Measurements from ENCODE around the gene KLK14.

The KLK14 gene

DNA sequence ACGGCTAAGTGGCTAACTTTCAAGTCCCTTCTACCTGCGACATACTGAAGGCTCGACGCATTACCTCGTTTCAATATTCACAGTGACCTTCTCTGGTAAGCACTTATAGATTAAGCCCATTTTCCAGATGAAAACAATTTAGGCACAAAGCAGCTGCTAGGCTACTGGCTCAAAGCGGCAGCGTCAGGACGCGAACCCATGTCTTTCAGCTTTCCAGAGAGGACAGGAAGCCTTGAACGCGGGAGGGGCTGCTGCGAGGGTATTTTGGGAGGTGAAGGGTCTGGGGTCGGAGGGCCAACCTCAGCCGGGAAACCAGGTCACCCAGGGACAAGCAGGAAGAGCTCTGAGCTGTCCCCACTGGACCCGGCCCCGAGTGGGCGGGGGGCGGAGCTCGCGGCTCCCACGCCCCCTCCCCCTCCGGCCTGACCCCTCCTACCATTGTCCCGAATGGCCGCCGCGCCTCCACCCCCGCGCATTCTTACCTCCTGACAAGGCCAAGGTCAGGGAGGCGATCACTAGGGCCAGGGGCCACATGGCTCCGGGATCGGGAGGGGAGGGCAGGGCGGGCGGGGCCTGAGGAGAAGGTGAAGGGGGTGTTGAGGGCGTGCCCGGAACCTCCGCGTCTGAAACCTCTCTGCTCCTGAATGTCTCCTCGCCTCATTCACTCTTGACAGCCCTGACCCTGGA lies 18.0 kb downstream of the KLK14 start, which contains the start of gene KLK13:
Gene KLK13 (minus strand): TSS at position 559 of the 687 bp plus-strand sequence. CDS start 25 bp downstream, at position 534.
- H3K9ac ChIP-seq (ENCODE audit: low read length), result no peak within 1 kb of the TSS
- no peaks in the 10 kb centered on the region for H3K27me3 ChIP-seq (replicated peaks; ENCODE audit: control insufficient read depth, insufficient read depth, low read length)
- H3K4me3 ChIP-seq (ENCODE audit: low read length), result no peak within 1 kb of the TSS
- H3K9me3 ChIP-seq (ENCODE audit: control insufficient read depth, low read length), result peaks cover 3% of the 10 kb centered on the region
- no peaks in the 10 kb centered on the region for H3K36me3 ChIP-seq (ENCODE audit: control insufficient read depth, insufficient read depth, low read length, severe bottlenecking)
- peaks cover 2% of the 10 kb centered on the region for H3K4me1 ChIP-seq (ENCODE audit: control insufficient read depth, insufficient read depth, low read length)
- no peak for DNase-seq (ENCODE audit: low read depth)

- no peaks in the 10 kb centered on the region for H3K27me3 ChIP-seq (replicated peaks; ENCODE audit: control insufficient read depth, insufficient read depth, low read length)
- no peak for DNase-seq (ENCODE audit: low read depth)
- H3K4me1 ChIP-seq (ENCODE audit: control insufficient read depth, insufficient read depth, low read length), result peaks cover 2% of the 10 kb centered on the region
- no peak overlapping the region for H3K4me3 ChIP-seq (ENCODE audit: low read length)
- H3K9me3 ChIP-seq (ENCODE audit: control insufficient read depth, low read length), result no peaks in the 10 kb centered on the region
- no peaks in the 10 kb centered on the region for H3K36me3 ChIP-seq (ENCODE audit: control insufficient read depth, insufficient read depth, low read length, severe bottlenecking)
- no peak overlapping the region for H3K9ac ChIP-seq (ENCODE audit: low read length)
Observed at GRCh38 chr19:51063664-51064063, 19.0 kb downstream of the KLK14 start.

GRCh38 chr19:51060973-51061372 lies 21.7 kb downstream of the KLK14 start:
- H3K9me3 ChIP-seq (ENCODE audit: control insufficient read depth, low read length), result no peaks in the 10 kb centered on the region
- no peak overlapping the region for H3K4me3 ChIP-seq (ENCODE audit: low read length)
- H3K36me3 ChIP-seq (ENCODE audit: control insufficient read depth, insufficient read depth, low read length, severe bottlenecking), result no peaks in the 10 kb centered on the region
- H3K4me1 ChIP-seq (ENCODE audit: control insufficient read depth, insufficient read depth, low read length), result peaks cover 2% of the 10 kb centered on the region
- DNase-seq (ENCODE audit: low read depth), result no peak
- no peak overlapping the region for H3K9ac ChIP-seq (ENCODE audit: low read length)
- H3K27me3 ChIP-seq (replicated peaks; ENCODE audit: control insufficient read depth, insufficient read depth, low read length), result no peaks in the 10 kb centered on the region

DNA sequence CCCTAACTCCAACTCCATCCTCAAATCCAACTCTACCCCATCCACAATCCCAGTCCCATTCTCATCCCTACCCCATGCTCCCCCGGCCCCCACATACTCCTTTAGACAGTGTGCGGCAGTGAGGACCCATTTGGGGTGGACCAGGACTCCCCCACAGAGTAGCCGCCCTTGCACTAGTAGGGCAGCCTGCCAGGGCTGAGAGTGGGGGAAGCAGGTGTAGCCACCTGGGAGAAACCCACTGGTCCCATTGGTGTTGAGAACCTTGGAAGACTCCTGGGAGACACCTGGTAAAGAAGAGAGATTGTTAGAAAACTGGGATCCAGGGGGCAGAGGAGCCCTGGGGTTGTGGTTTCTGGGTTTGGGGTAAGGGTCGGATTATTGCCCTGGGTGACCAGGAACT lies 22.4 kb downstream of the KLK14 start:
- Histone ChIP-seq H3K4me1 (ENCODE audit: control insufficient read depth, insufficient read depth, low read length) (peaks cover 2% of the 10 kb centered on the region), H3K4me3 (ENCODE audit: low read length) (no peak overlapping the region), H3K36me3 (ENCODE audit: control insufficient read depth, insufficient read depth, low read length, severe bottlenecking) (no peaks in the 10 kb centered on the region), H3K9ac (ENCODE audit: low read length) (no peak overlapping the region), H3K9me3 (ENCODE audit: control insufficient read depth, low read length) (no peaks in the 10 kb centered on the region), H3K27me3 (replicated peaks; ENCODE audit: control insufficient read depth, insufficient read depth, low read length) (peaks cover 3% of the 10 kb centered on the region)
- no peak for DNase-seq (ENCODE audit: low read depth)

DNA sequence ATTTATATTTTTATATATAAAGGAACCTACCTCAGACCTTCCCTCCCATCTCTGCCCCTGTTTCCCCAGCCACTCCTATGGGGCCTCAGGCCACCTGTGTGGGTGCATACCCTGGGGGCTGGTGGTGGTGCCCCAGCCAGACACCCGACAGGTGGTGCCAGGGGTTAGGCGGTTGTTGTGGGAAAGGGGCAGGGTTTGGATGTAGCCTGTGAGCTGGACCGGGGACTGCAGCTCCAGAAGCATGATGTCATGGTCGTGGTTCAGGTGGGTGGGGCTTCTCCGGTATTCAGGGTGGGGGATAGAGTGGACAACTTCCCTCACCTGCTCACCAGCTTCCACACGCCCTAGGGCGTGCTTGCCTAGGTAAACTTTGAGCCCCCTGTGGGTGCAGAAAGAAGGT lies 23.0 kb downstream of the KLK14 start:
- no peak for DNase-seq (ENCODE audit: low read depth)
- Histone ChIP-seq H3K9me3 (ENCODE audit: control insufficient read depth, low read length) (no peaks in the 10 kb centered on the region), H3K4me3 (ENCODE audit: low read length) (no peak overlapping the region), H3K9ac (ENCODE audit: low read length) (no peak overlapping the region), H3K4me1 (ENCODE audit: control insufficient read depth, insufficient read depth, low read length) (no peaks in the 10 kb centered on the region), H3K27me3 (replicated peaks; ENCODE audit: control insufficient read depth, insufficient read depth, low read length) (peaks cover 6% of the 10 kb centered on the region), H3K36me3 (ENCODE audit: control insufficient read depth, insufficient read depth, low read length, severe bottlenecking) (no peaks in the 10 kb centered on the region)

DNA sequence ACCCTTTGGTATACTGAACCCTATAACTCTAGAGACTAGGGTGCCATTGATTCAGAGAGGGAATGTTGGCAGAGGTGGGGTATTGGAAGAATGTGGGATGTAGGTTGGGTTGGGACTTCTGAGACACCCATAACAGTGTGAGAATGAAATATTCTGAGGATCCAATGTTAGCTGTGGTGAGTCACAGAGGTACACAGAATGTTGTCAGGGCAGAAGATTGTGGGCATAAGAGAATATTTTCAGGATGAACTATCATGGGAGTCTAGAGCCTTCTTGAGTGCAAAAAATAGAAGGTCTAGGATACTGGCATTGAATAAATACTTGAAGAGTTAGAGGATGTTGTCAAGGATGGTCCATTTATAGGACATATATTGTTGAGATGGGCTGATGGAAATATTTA lies 26.8 kb downstream of the KLK14 start:
- no peaks in the 10 kb centered on the region for H3K4me1 ChIP-seq (ENCODE audit: control insufficient read depth, insufficient read depth, low read length)
- H3K9me3 ChIP-seq (ENCODE audit: control insufficient read depth, low read length), result no peaks in the 10 kb centered on the region
- H3K27me3 ChIP-seq (replicated peaks; ENCODE audit: control insufficient read depth, insufficient read depth, low read length), result peaks cover 13% of the 10 kb centered on the region
- H3K4me3 ChIP-seq (ENCODE audit: low read length), result no peak overlapping the region
- no peak overlapping the region for H3K9ac ChIP-seq (ENCODE audit: low read length)
- H3K36me3 ChIP-seq (ENCODE audit: control insufficient read depth, insufficient read depth, low read length, severe bottlenecking), result no peaks in the 10 kb centered on the region
- DNase-seq (ENCODE audit: low read depth), result no peak

DNA sequence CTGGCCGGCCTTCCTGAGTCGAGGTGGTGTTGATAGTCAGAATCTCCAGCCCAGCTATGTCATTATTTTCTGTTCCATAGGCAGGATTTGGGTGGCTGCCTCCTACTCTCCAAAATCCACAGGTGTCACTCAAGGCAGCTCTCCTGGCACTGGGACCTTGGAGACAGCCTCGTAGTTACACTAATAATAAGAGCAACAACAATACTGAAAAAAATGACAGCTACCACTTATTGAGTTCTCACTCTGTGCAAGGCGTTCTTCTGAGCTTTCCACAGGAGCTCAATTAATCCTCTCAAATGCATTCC lies 35.7 kb downstream of the KLK14 start:
- Histone ChIP-seq H3K36me3 (ENCODE audit: control insufficient read depth, insufficient read depth, low read length, severe bottlenecking) (no peaks in the 10 kb centered on the region), H3K9me3 (ENCODE audit: control insufficient read depth, low read length) (no peaks in the 10 kb centered on the region), H3K4me1 (ENCODE audit: control insufficient read depth, insufficient read depth, low read length) (no peaks in the 10 kb centered on the region), H3K4me3 (ENCODE audit: low read length) (no peak overlapping the region), H3K9ac (ENCODE audit: low read length) (no peak overlapping the region), H3K27me3 (replicated peaks; ENCODE audit: control insufficient read depth, insufficient read depth, low read length) (peaks cover 5% of the 10 kb centered on the region)
- DNase-seq (ENCODE audit: low read depth), result no peak

- H3K36me3 ChIP-seq (ENCODE audit: control insufficient read depth, insufficient read depth, low read length, severe bottlenecking), result no peaks in the 10 kb centered on the region
- no peaks in the 10 kb centered on the region for H3K9me3 ChIP-seq (ENCODE audit: control insufficient read depth, low read length)
- peaks cover 5% of the 10 kb centered on the region for H3K27me3 ChIP-seq (replicated peaks; ENCODE audit: control insufficient read depth, insufficient read depth, low read length)
- H3K4me3 ChIP-seq (ENCODE audit: low read length), result no peak overlapping the region
- no peaks in the 10 kb centered on the region for H3K4me1 ChIP-seq (ENCODE audit: control insufficient read depth, insufficient read depth, low read length)
- no peak for DNase-seq (ENCODE audit: low read depth)
- no peak overlapping the region for H3K9ac ChIP-seq (ENCODE audit: low read length)
Observed at GRCh38 chr19:51044327-51044726, 38.4 kb downstream of the KLK14 start.

GRCh38 chr19:51043497-51043896 lies 39.2 kb downstream of the KLK14 start:
- no peak overlapping the region for H3K9ac ChIP-seq (ENCODE audit: low read length)
- H3K4me1 ChIP-seq (ENCODE audit: control insufficient read depth, insufficient read depth, low read length), result no peaks in the 10 kb centered on the region
- no peaks in the 10 kb centered on the region for H3K36me3 ChIP-seq (ENCODE audit: control insufficient read depth, insufficient read depth, low read length, severe bottlenecking)
- DNase-seq (ENCODE audit: low read depth), result no peak
- peaks cover 5% of the 10 kb centered on the region for H3K27me3 ChIP-seq (replicated peaks; ENCODE audit: control insufficient read depth, insufficient read depth, low read length)
- no peaks in the 10 kb centered on the region for H3K9me3 ChIP-seq (ENCODE audit: control insufficient read depth, low read length)
- H3K4me3 ChIP-seq (ENCODE audit: low read length), result no peak overlapping the region

DNA sequence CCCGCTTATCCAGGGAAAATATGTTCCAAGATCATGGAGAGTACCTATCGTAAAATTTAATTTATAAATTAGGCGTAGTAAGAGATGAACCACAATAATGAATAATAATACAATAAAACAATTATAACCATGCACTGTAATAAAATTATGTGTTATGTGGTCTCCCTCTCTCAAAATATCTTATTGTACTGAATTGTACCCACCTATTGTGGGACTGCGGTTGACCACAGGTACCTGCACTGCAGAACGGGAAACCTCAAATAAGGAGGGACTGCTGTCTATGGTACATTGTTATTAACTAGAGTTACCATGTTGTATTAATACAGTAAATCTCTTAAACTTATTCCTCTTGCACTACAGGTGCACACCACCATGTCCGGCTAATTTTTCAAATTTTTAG lies 42.5 kb downstream of the KLK14 start:
- Histone ChIP-seq H3K9ac (ENCODE audit: low read length) (no peak overlapping the region), H3K36me3 (ENCODE audit: control insufficient read depth, insufficient read depth, low read length, severe bottlenecking) (no peaks in the 10 kb centered on the region), H3K4me3 (ENCODE audit: low read length) (no peak overlapping the region), H3K27me3 (replicated peaks; ENCODE audit: control insufficient read depth, insufficient read depth, low read length) (peaks cover under 1% of the 10 kb centered on the region), H3K9me3 (ENCODE audit: control insufficient read depth, low read length) (no peaks in the 10 kb centered on the region), H3K4me1 (ENCODE audit: control insufficient read depth, insufficient read depth, low read length) (no peaks in the 10 kb centered on the region)
- no peak for DNase-seq (ENCODE audit: low read depth)

- no peaks in the 10 kb centered on the region for H3K36me3 ChIP-seq (ENCODE audit: control insufficient read depth, insufficient read depth, low read length, severe bottlenecking)
- H3K9me3 ChIP-seq (ENCODE audit: control insufficient read depth, low read length), result no peaks in the 10 kb centered on the region
- DNase-seq (ENCODE audit: low read depth), result no peak
- H3K27me3 ChIP-seq (replicated peaks; ENCODE audit: control insufficient read depth, insufficient read depth, low read length), result peaks cover 9% of the 10 kb centered on the region
- H3K4me1 ChIP-seq (ENCODE audit: control insufficient read depth, insufficient read depth, low read length), result no peaks in the 10 kb centered on the region
- H3K9ac ChIP-seq (ENCODE audit: low read length), result no peak overlapping the region
- H3K4me3 ChIP-seq (ENCODE audit: low read length), result no peak overlapping the region
Observed at GRCh38 chr19:51036519-51036918, 46.2 kb downstream of the KLK14 start.

- no peak for DNase-seq (ENCODE audit: low read depth)
- H3K9me3 ChIP-seq (ENCODE audit: control insufficient read depth, low read length), result no peaks in the 10 kb centered on the region
- no peaks in the 10 kb centered on the region for H3K4me1 ChIP-seq (ENCODE audit: control insufficient read depth, insufficient read depth, low read length)
- H3K36me3 ChIP-seq (ENCODE audit: control insufficient read depth, insufficient read depth, low read length, severe bottlenecking), result no peaks in the 10 kb centered on the region
- H3K9ac ChIP-seq (ENCODE audit: low read length), result no peak within 1 kb of the TSS
- H3K27me3 ChIP-seq (replicated peaks; ENCODE audit: control insufficient read depth, insufficient read depth, low read length), result peaks cover 16% of the 10 kb centered on the region
- no peak within 1 kb of the TSS for H3K4me3 ChIP-seq (ENCODE audit: low read length)
Observed at GRCh38 chr19:51034704-51035103, 48.0 kb downstream of the KLK14 start, which contains the start of gene KLK12. Gene KLK12, minus strand, starts transcription at chr19:51035002. Its CDS starts 381 bp downstream, at chr19:51034621.
